AG04450 (cell line): ENCODE results near the gene KHDC1L. TPM values are rescaled to one million over a fixed set of nuclear protein-coding genes. Genes with fewer than 3 reads are reported as not detected.

Experiments
- CTCF ChIA-PET: fragments of 300-600, 350-600 bp; formaldehyde crosslinking; extraction: SDS; loops from one replicate; lab custom pipeline; 2022; ENCODE audit warnings: antibody characterized with exemption, inconsistent platforms; lab: Charles Lee
- POLR2A ChIA-PET: fragments of 350-600 bp; formaldehyde crosslinking; extraction: SDS; loops from one replicate; lab custom pipeline; 2021; ENCODE audit warnings: antibody characterized with exemption, inconsistent platforms; lab: Yijun Ruan, JAX
- DNase-seq: peaks from one replicate; pipeline ENCODE4 v3.0.0-alpha.2; 2011; ENCODE audit warnings: low read depth, low spot score
- H3K27ac ChIP-seq: one replicate; pipeline ENCODE4 v1.5.1; 2012; ENCODE audit warnings: low read depth, low read length, control low read depth
- H3K27me3 ChIP-seq: one replicate; pipeline ENCODE4 v1.6.0; 2012; ENCODE audit warnings: low read length; ENCODE audit not compliant: control insufficient read depth, insufficient read depth
- H3K4me3 ChIP-seq: 2 replicates; pipeline ENCODE4 v1.5.1; 2011; ENCODE audit warnings: mild to moderate bottlenecking, low read depth, low read length, control low read depth
- H3K9me3 ChIP-seq: 2 replicates; pipeline ENCODE4 v1.5.1; 2012; ENCODE audit warnings: low read length; ENCODE audit not compliant: control insufficient read depth, insufficient read depth
- polyA plus RNA-seq: library from polyadenylated mRNA; depleted of rRNA; stranded (reverse); fragments of >200 nt; gene quantifications from 2 replicates; pipeline ENCODE4 v1.2.3, GENCODE V29; 2011; rRNA removed
- TF ChIP-seq, protein P1 (sequence below): IDR thresholded peaks from 2 replicates; pipeline ENCODE4 v1.5.1; 2011; ENCODE audit warnings: low read depth, low read length, control low read depth, inconsistent platforms

Gene KHDC1L
- polyA plus RNA-seq, 1 experiment: 0.27 TPM

DNA sequence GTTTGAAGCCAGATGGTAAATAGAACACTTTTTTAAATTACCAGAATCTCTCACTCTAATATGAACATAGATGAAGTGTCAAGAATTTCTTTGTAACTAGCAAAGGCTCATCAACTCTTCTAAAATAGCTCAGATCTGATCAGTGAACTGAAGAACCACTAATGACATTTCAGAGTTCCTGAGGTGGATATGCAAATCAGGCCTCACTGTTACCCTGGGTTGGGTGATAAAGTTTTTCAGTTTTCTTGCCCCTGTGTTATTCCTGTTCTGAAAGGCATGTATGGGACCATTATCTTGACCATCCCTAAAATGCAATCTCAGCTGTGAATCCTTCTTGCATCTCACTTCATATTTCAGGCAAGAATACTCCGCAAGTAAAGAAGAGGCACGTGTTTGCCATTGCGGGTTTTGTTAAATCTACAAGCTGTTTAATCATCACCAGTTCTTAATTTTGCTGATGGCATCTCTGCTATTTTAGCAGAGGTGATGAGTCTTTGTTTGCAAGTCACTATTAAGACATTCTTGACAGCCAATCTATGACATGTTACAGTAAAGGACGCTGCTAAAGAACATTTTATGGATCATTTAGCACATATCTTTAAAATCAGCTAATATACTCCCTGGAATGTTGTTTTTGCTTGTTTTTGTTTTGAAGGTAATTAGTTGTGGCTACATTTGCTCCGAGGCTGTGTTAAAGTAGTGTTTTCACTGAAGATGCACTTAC lies 47.9 kb downstream of the KHDC1L start:
- H3K9me3 ChIP-seq: no peaks in the 10 kb centered on the region
- POLR2A ChIA-PET: no interaction called here
- TF ChIP-seq, protein P1, sequence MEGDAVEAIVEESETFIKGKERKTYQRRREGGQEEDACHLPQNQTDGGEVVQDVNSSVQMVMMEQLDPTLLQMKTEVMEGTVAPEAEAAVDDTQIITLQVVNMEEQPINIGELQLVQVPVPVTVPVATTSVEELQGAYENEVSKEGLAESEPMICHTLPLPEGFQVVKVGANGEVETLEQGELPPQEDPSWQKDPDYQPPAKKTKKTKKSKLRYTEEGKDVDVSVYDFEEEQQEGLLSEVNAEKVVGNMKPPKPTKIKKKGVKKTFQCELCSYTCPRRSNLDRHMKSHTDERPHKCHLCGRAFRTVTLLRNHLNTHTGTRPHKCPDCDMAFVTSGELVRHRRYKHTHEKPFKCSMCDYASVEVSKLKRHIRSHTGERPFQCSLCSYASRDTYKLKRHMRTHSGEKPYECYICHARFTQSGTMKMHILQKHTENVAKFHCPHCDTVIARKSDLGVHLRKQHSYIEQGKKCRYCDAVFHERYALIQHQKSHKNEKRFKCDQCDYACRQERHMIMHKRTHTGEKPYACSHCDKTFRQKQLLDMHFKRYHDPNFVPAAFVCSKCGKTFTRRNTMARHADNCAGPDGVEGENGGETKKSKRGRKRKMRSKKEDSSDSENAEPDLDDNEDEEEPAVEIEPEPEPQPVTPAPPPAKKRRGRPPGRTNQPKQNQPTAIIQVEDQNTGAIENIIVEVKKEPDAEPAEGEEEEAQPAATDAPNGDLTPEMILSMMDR: no peak
- H3K27ac ChIP-seq: no peak overlapping the region
- DNase-seq: no peak
- CTCF ChIA-PET: interaction anchor here (0.5 to 1.6 kb wide), 2 partner anchors 561 to 590 kb away, joined by 4 to 6 read pairs; no protein-coding TSS in a partner anchor
- no peaks in the 10 kb centered on the region for H3K27me3 ChIP-seq
- no peak overlapping the region for H3K4me3 ChIP-seq

DNA sequence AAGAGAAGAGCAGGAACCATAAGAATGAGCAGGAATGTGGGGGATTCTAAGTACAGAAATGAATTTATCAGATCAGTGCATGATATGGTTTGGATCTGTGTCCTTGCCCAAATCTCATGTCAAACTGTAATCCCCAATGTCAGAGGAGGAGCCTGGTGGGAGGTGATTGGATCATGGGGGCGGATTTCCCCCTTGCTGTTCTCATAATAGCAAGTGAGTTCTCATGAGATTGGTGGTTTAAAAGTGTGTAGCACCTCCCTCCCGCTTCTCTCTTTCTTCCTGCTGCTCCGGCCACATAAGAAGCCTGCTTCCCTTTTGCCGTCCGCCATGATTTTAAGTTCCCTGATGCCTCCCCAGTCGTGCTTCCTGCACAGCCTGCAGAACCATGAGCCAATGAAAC lies 49.2 kb downstream of the KHDC1L start:
- H3K4me3 ChIP-seq: no peak overlapping the region
- CTCF ChIA-PET: interaction anchor here (2.9 kb wide), 1 partner anchor 560 kb away, joined by 10 read pairs; no protein-coding TSS in a partner anchor
- TF ChIP-seq, protein P1: no peak
- no peaks in the 10 kb centered on the region for H3K27me3 ChIP-seq
- POLR2A ChIA-PET: no interaction called here
- H3K9me3 ChIP-seq: no peaks in the 10 kb centered on the region
- no peak overlapping the region for H3K27ac ChIP-seq
- DNase-seq: no peak

DNA sequence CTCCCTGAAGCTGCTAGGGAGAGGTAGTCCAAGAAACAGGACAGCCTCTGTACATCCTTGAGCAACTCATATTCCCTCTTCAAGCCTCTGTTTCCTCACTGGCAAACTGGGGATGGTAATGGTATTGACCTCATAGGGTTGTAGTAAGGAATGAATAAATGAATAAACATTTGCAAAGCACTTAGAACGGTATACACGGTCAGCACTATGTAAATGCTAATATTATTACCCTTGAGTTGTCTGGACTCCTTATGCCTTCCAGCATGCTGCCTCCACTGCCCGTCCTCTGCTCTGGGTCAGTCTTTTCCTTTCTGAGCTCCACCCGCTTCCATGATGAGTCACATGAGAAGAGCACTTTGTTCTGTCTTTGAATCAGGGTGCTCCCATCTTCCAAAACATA lies 50.6 kb downstream of the KHDC1L start:
- Histone ChIP-seq H3K27ac (no peak overlapping the region), H3K27me3 (no peaks in the 10 kb centered on the region), H3K4me3 (no peak overlapping the region), H3K9me3 (no peaks in the 10 kb centered on the region)
- ChIA-PET POLR2A (no interaction called here), CTCF (interaction anchor here (2.9 kb wide), 1 partner anchor 558 kb away, joined by 10 read pairs; no protein-coding TSS in a partner anchor)
- TF ChIP-seq, protein P1: no peak
- DNase-seq: no peak

Other genes starting within 250 kb of the KHDC1L start
- gene KHDC1, start 37.7 kb upstream of the KHDC1L start, polyA plus RNA-seq: 5.9 and 6.5 TPM in 2 replicates
- not detected in 2 replicates for gene DPPA5, start 128.8 kb upstream of the KHDC1L start, polyA plus RNA-seq
- not detected in 2 replicates for gene KHDC3L, start 137.2 kb upstream of the KHDC1L start, polyA plus RNA-seq
- gene OOEP, start 144.4 kb upstream of the KHDC1L start, polyA plus RNA-seq: not detected in 2 replicates
- gene DDX43, start 169.3 kb upstream of the KHDC1L start, polyA plus RNA-seq: 0.21 and 0.37 TPM in 2 replicates
- 2.0 and 2.1 TPM in 2 replicates for gene CGAS, start 226.8 kb upstream of the KHDC1L start, polyA plus RNA-seq
- 21.1 and 23.1 TPM in 2 replicates for gene MTO1, start 236.2 kb upstream of the KHDC1L start, polyA plus RNA-seq